H1 (cell line): ENCODE measurements around the gene DUOXA2. TPM values are rescaled to one million over a fixed set of nuclear protein-coding genes. Genes with fewer than 3 reads are reported as not detected.
"Not testable (repeated sequence)": the region's sequence is repeated elsewhere in the genome, so short reads cannot be mapped to it uniquely, and the experiment has no call there.

Source experiments
- CTCF ChIA-PET: fragments of 300-600 bp; sonication (Branson Sonifier 250); formaldehyde crosslinking; loops from one replicate; lab custom pipeline; 2021; ENCODE audit not compliant: partially characterized antibody; lab: Charles Lee
- POLR2A ChIA-PET: fragments of 300-600 bp; sonication (Branson Sonifier 250); formaldehyde crosslinking; loops from one replicate; lab custom pipeline; 2021; ENCODE audit warnings: inconsistent platforms; ENCODE audit not compliant: partially characterized antibody; lab: Charles Lee
- DNase-seq, 2 experiments: peaks; one replicate each; pipeline versions ENCODE4 v3.0.0 to v3.0.0-alpha.2; 2010 to 2022; ENCODE audit warnings: low spot score in 2 of 2, low read depth in 1 of 2, mixed read lengths in 1 of 2
- FAIRE-seq: peaks from 2 replicates; lab custom pipeline; 2011; peaks lifted over from hg19 to GRCh38; lab: Jason Lieb, UNC
- H2AFZ ChIP-seq: 2 replicates; pipeline ENCODE4 v1.8.1; 2012; ENCODE audit warnings: low read length, inconsistent platforms
- H2AK5ac ChIP-seq: 2 replicates; pipeline ENCODE4 v1.6.1; 2013; ENCODE audit warnings: low read depth, low read length
- H2BK120ac ChIP-seq: replicated peaks from 2 replicates; pipeline ENCODE3; 2013; ENCODE audit warnings: low read depth, low read length, inconsistent platforms
- H2BK12ac ChIP-seq: 2 replicates; pipeline ENCODE4 v1.6.1; 2013; ENCODE audit warnings: low read depth, low read length
- H2BK15ac ChIP-seq: 2 replicates; pipeline ENCODE4 v1.6.1; 2013; ENCODE audit warnings: low read length
- H2BK20ac ChIP-seq: 2 replicates; pipeline ENCODE4 v1.6.1; 2013; ENCODE audit warnings: low read length
- H2BK5ac ChIP-seq: 2 replicates; pipeline ENCODE4 v1.6.1; 2013; ENCODE audit warnings: low read depth, low read length
- H3K14ac ChIP-seq: 2 replicates; pipeline ENCODE4 v1.6.1; 2013; ENCODE audit warnings: inconsistent platforms; ENCODE audit not compliant: insufficient read length
- H3K18ac ChIP-seq: 2 replicates; pipeline ENCODE4 v1.6.1; 2013; ENCODE audit warnings: low read length; ENCODE audit errors: extremely low read depth
- H3K23ac ChIP-seq: 2 replicates; pipeline ENCODE4 v1.6.1; 2013; ENCODE audit warnings: inconsistent platforms; ENCODE audit not compliant: insufficient read length
- H3K23me2 ChIP-seq: 2 replicates; pipeline ENCODE4 v1.6.1; 2013; ENCODE audit warnings: low read depth, low read length
- H3K27ac ChIP-seq: 2 replicates; pipeline ENCODE4 v1.6.1; 2011; ENCODE audit warnings: low read depth, low read length, inconsistent platforms
- H3K27me3 ChIP-seq, 4 experiments: replicated peaks in 1 of 4; 1 replicate in 1 of 4; 2 replicates in 3 of 4; pipeline versions ENCODE4 v1.6.1 to v1.8.1; 2011 to 2013; ENCODE audit warnings: low read length in 3 of 4, mild to moderate bottlenecking in 3 of 4, inconsistent platforms in 2 of 4, mixed read lengths in 2 of 4, moderate library complexity in 1 of 4; ENCODE audit not compliant: control insufficient read depth in 3 of 4, insufficient read depth in 3 of 4; ENCODE audit errors: extremely low read depth in 1 of 4
- H3K36me3 ChIP-seq, 4 experiments: 2 replicates each; pipeline versions ENCODE4 v1.6.1 to v1.8.1; 2011 to 2013; ENCODE audit warnings: mild to moderate bottlenecking in 4 of 4, low read length in 3 of 4, moderate library complexity in 2 of 4, control low read depth in 1 of 4, inconsistent platforms in 1 of 4; ENCODE audit not compliant: insufficient read depth in 4 of 4, control insufficient read depth in 2 of 4
- H3K4ac ChIP-seq: replicated peaks from 2 replicates; pipeline ENCODE3; 2013; ENCODE audit warnings: low read length, low read depth, mixed read lengths, inconsistent platforms; ENCODE audit not compliant: insufficient read length
- H3K4me1 ChIP-seq, 4 experiments: replicated peaks in 1 of 4; 1 replicate in 1 of 4; 2 replicates in 3 of 4; pipeline versions ENCODE4 v1.6.1 to v1.8.1; 2011 to 2013; ENCODE audit warnings: low read length in 3 of 4, inconsistent platforms in 2 of 4, mixed read lengths in 1 of 4; ENCODE audit not compliant: insufficient read depth in 4 of 4, control insufficient read depth in 3 of 4
- H3K4me2 ChIP-seq, 2 experiments: 2 replicates each; pipeline versions ENCODE4 v1.6.1 to v1.8.1; 2011 to 2013; ENCODE audit warnings: low read depth in 2 of 2, low read length in 2 of 2, control low read depth in 1 of 2, inconsistent platforms in 1 of 2, mild to moderate bottlenecking in 1 of 2; ENCODE audit not compliant: insufficient read depth in 1 of 2
- H3K4me3 ChIP-seq, 4 experiments: fragments of 200-600, 300-600 bp in 1 of 4; sonication (generic), shearing (Covaris generic), sonication (Bioruptor Twin) in 1 of 4; 2 replicates each; pipeline versions ENCODE4 v1.5.1 to v1.8.1; 2011 to 2016; ENCODE audit warnings: low read length in 4 of 4, low read depth in 3 of 4, control low read depth in 2 of 4, inconsistent platforms in 2 of 4, mild to moderate bottlenecking in 2 of 4, mixed read lengths in 1 of 4, moderate library complexity in 1 of 4; ENCODE audit not compliant: insufficient read depth in 2 of 4; ENCODE audit errors: extremely low read depth in 1 of 4
- H3K56ac ChIP-seq: replicated peaks from 2 replicates; pipeline ENCODE3; 2013; ENCODE audit warnings: low read depth, mild to moderate bottlenecking, mixed read lengths, low read length, inconsistent platforms; ENCODE audit not compliant: insufficient read length
- H3K79me1 ChIP-seq: 2 replicates; pipeline ENCODE4 v1.6.1; 2013; ENCODE audit warnings: low read depth, low read length, control low read depth
- H3K79me2 ChIP-seq, 2 experiments: 2 replicates each; pipeline versions ENCODE4 v1.6.1 to v1.8.1; 2012 to 2013; ENCODE audit warnings: low read length in 2 of 2, mild to moderate bottlenecking in 2 of 2, inconsistent platforms in 1 of 2; ENCODE audit not compliant: insufficient read depth in 2 of 2, control insufficient read depth in 1 of 2
- H3K9ac ChIP-seq, 4 experiments: replicated peaks in 1 of 4; 1 replicate in 1 of 4; 2 replicates in 3 of 4; pipeline versions ENCODE4 v1.6.1 to v1.8.1; 2011 to 2013; ENCODE audit warnings: low read depth in 3 of 4, low read length in 3 of 4, control low read depth in 2 of 4, mild to moderate bottlenecking in 2 of 4, moderate library complexity in 2 of 4, inconsistent platforms in 1 of 4; ENCODE audit errors: extremely low read depth in 1 of 4
- H3K9me3 ChIP-seq, 2 experiments: 2 replicates each; pipeline versions ENCODE4 v1.6.1 to v1.8.1; 2012 to 2013; ENCODE audit warnings: mild to moderate bottlenecking in 2 of 2, moderate library complexity in 2 of 2, control low read depth in 1 of 2, inconsistent platforms in 1 of 2, low read depth in 1 of 2, low read length in 1 of 2, mixed read lengths in 1 of 2; ENCODE audit not compliant: insufficient read depth in 2 of 2
- H4K20me1 ChIP-seq, 2 experiments: replicated peaks in 1 of 2; 2 replicates each; pipeline versions ENCODE3 to v1.8.1; 2011 to 2013; ENCODE audit warnings: inconsistent platforms in 2 of 2, low read length in 2 of 2, mild to moderate bottlenecking in 1 of 2; ENCODE audit not compliant: insufficient read depth in 2 of 2, control insufficient read depth in 1 of 2
- H4K5ac ChIP-seq: 2 replicates; pipeline ENCODE4 v1.6.1; 2013; ENCODE audit warnings: low read length, low read depth, mixed read lengths, inconsistent platforms; ENCODE audit not compliant: insufficient read length
- H4K8ac ChIP-seq: 2 replicates; pipeline ENCODE4 v1.8.0; 2013; ENCODE audit warnings: mild to moderate bottlenecking, moderate library complexity, low read length, inconsistent platforms; ENCODE audit not compliant: insufficient read depth; ENCODE audit errors: extremely low read depth
- H4K91ac ChIP-seq: replicated peaks from 2 replicates; pipeline ENCODE3; 2013; ENCODE audit warnings: low read length, mixed read lengths, inconsistent platforms; ENCODE audit not compliant: insufficient read length
- WGBS, 2 experiments: shearing (Covaris generic) in 1 of 2; methylation state at CpG; one replicate each; pipeline versions ENCODE4 v1.1.6 to v1.1.7; 2013 to 2015; ENCODE audit warnings: low lambda C conversion rate in 2 of 2, mixed read lengths in 2 of 2, inconsistent platforms in 1 of 2, low coverage in 1 of 2, missing lambda C conversion rate in 1 of 2; ENCODE audit not compliant: insufficient replicate concordance in 2 of 2, insufficient coverage in 1 of 2, insufficient read length in 1 of 2; ENCODE audit errors: extremely low coverage in 1 of 2, missing lambda C conversion rate in 1 of 2; 5-methylcytosine and 5-hydroxymethylcytosine counted together
- polyA plus RNA-seq, 7 experiments: library from polyadenylated mRNA; depleted of rRNA in 3 of 7; stranded (reverse) in 5 of 7; unstranded in 2 of 7; fragments of >200 nt in 5 of 7; fragments of 200-250 nt in 2 of 7; gene quantifications; 1 replicate in 5 of 7; 2 replicates in 1 of 7; 4 replicates in 1 of 7; pipeline versions ENCODE4 v1.2.1 to v1.2.3, GENCODE V29; 2011 to 2013; ENCODE audit warnings: missing spikeins in 2 of 7, mixed read lengths in 2 of 7
- total RNA-seq: library from RNA; stranded (reverse); fragmentation: NEBNext Ultra II Directional; extraction: Animal tissue kit (Norgen Biotek cat#: 25700); gene quantifications from 2 replicates; pipeline ENCODE4 v1.2.1, GENCODE V29; 2021

Gene DUOXA2
- total and polyA plus RNA-seq, 2 of the 8 experiments (the other 6 are each of a cell fraction or from before 2014, with no cell fraction given) = 0.05 TPM; not detected in 1

DNA sequence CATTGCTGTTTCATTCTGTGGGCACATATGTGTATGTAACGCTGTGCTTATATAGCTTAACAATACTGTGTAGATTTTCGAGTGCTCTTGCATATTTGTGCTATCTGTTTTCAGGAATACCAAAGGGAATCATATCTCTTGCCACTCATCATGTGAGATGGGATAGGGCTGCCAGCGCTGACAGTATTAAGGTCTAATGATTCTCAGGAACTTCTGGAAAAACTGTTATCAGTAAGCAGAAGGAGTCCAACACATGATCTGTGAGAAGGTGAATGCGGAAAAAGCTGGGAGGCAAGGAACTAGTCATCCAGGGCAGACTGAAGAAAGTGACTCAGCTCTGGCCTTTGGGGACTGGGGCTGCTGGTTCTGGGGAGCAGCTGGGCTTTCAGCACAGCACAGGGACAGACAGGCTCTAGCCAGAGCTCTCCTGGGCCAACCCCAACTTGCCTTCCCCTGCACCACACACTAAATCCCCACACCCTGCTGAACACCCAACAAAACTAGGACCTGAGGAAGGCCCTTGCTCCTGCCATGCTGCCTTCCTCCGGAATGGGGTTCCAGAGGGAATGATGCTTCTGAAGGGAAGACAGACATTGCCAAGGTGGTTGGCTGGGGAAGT lies 34.4 kb upstream of the DUOXA2 start:
- 92% methylated on average over 5 of the region's 5 CpGs; no CpG with 5 or more reads in 1 of the 2 experiments for WGBS, 2 experiments
- H3K27ac ChIP-seq, POLR2A ChIA-PET: not testable (repeated sequence)

DNA sequence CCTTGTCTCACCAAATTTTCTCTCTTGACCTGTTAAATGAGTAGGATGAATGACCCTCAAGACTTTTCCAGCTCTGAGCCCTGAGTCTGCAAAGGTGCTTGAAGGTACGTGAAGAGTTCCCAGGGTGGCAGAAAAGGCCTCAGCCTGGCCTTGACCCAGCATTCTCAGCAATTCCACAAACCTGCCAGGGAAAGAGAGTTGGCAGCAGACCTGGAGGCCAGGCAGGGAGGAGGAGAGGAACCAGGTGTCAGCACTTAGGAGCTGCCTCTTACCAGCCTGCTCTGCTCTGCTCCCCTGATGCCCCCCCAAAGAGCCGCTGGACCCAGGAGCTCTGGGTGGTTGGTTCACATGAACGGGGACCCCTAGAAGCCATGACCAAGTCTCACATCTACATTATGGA lies 33.5 kb upstream of the DUOXA2 start:
- H3K23ac ChIP-seq, DNase-seq, H3K18ac ChIP-seq, FAIRE-seq, H2BK5ac ChIP-seq, H3K14ac ChIP-seq, H3K27me3 ChIP-seq, H3K9ac ChIP-seq, H4K8ac ChIP-seq, H3K79me2 ChIP-seq, H4K5ac ChIP-seq, H3K4ac ChIP-seq, POLR2A ChIA-PET, H3K27ac ChIP-seq, H3K4me3 ChIP-seq, H3K56ac ChIP-seq, H3K4me2 ChIP-seq, H4K20me1 ChIP-seq, H2BK120ac ChIP-seq, H3K9me3 ChIP-seq, H3K23me2 ChIP-seq, H2AK5ac ChIP-seq, H4K91ac ChIP-seq, H3K4me1 ChIP-seq, H3K79me1 ChIP-seq, H2AFZ ChIP-seq, H2BK12ac ChIP-seq, H3K36me3 ChIP-seq, H2BK15ac ChIP-seq, H2BK20ac ChIP-seq: not testable (repeated sequence)
- 88% methylated on average over 2 of the region's 3 CpGs; no CpG with 5 or more reads in 1 of the 2 experiments for WGBS, 2 experiments
- CTCF ChIA-PET = interaction anchor here (2.7 kb wide), 1 partner anchor 9 kb away, joined by 7 read pairs; no protein-coding TSS in a partner anchor

More for the DNA sequence above, 34.4 kb upstream of the DUOXA2 start:
- not testable (repeated sequence) for H3K56ac ChIP-seq, FAIRE-seq, H3K79me2 ChIP-seq, H3K23ac ChIP-seq, H4K91ac ChIP-seq, H3K23me2 ChIP-seq, H3K36me3 ChIP-seq, H3K4ac ChIP-seq, H3K79me1 ChIP-seq, H2BK12ac ChIP-seq, H3K9ac ChIP-seq, H3K18ac ChIP-seq, H2BK5ac ChIP-seq, DNase-seq, H3K27me3 ChIP-seq, H3K9me3 ChIP-seq, H2BK120ac ChIP-seq, H4K5ac ChIP-seq, H3K4me2 ChIP-seq, H2BK15ac ChIP-seq, H3K4me1 ChIP-seq, H2AFZ ChIP-seq, H3K4me3 ChIP-seq, H4K20me1 ChIP-seq, H2BK20ac ChIP-seq, H4K8ac ChIP-seq, H2AK5ac ChIP-seq, H3K14ac ChIP-seq
- CTCF ChIA-PET = interaction anchor here (1.3 to 2.7 kb wide), 2 partner anchors 10 to 15 kb away, joined by 3 to 7 read pairs; no protein-coding TSS in a partner anchor
